Thymus (tissue), 11 donors: ENCODE data around the gene ECSIT. TPM values are rescaled to one million over a fixed set of nuclear protein-coding genes. Genes with fewer than 3 reads are reported as not detected.

Experiments used
- DNase-seq, 9 donors: peaks; one replicate each; pipeline ENCODE4 v3.0.0-alpha.2; 2013; ENCODE audit warnings: low spot score in 9 of 9, low read depth in 6 of 9, missing footprints in 1 of 9
- H3K27ac ChIP-seq, 2 donors: one replicate each; pipeline ENCODE4 v1.5.1; 2013; ENCODE audit warnings: control low read depth in 1 of 2, low read depth in 1 of 2, low read length in 1 of 2, mild to moderate bottlenecking in 1 of 2, moderate library complexity in 1 of 2
- H3K27me3 ChIP-seq, 2 donors: one replicate each; pipeline ENCODE4 v1.5.1; 2013; ENCODE audit warnings: low read length in 1 of 2; ENCODE audit not compliant: control insufficient read depth in 2 of 2, insufficient read depth in 1 of 2
- H3K36me3 ChIP-seq, 2 donors: one replicate each; pipeline ENCODE4 v1.5.1; 2013; ENCODE audit warnings: low read length in 1 of 2, mild to moderate bottlenecking in 1 of 2, moderate library complexity in 1 of 2; ENCODE audit not compliant: control insufficient read depth in 2 of 2, insufficient read depth in 2 of 2
- H3K4me1 ChIP-seq, 2 donors: one replicate each; pipeline ENCODE4 v1.5.1; 2013; ENCODE audit warnings: low read length in 2 of 2; ENCODE audit not compliant: control insufficient read depth in 2 of 2, insufficient read depth in 2 of 2
- H3K4me3 ChIP-seq, 2 donors: one replicate each; pipeline ENCODE4 v1.5.1; 2013; ENCODE audit warnings: low read length in 2 of 2, control low read depth in 1 of 2, mild to moderate bottlenecking in 1 of 2
- H3K9me3 ChIP-seq, 2 donors: one replicate each; pipeline ENCODE4 v1.5.1; 2013; ENCODE audit warnings: low read length in 1 of 2, mild to moderate bottlenecking in 1 of 2; ENCODE audit not compliant: control insufficient read depth in 2 of 2, insufficient read depth in 1 of 2
- WGBS: extraction: QIAGEN DNeasy Blood & Tissue Kit; methylation state at CpG from one replicate; pipeline ENCODE4 v1.1.7; 2013; 5-methylcytosine and 5-hydroxymethylcytosine counted together
- polyA plus RNA-seq: library from polyadenylated mRNA; stranded (reverse); fragments of 200-250 nt; gene quantifications from one replicate; pipeline ENCODE4 v1.2.3, GENCODE V29; 2013
- total RNA-seq: library from RNA; stranded (reverse); fragments of 120-200 nt; gene quantifications from one replicate; pipeline ENCODE4 v1.2.4, GENCODE V29; 2013
- donor health status: healthy.

The ECSIT gene
- total and polyA plus RNA-seq, 2 donors = 26.3 to 31.0 TPM

- WGBS = 91% methylated on average over 6 of the region's 6 CpGs
Measured at GRCh38 chr19:11499220-11499726, 29.7 kb downstream of the ECSIT start.

GRCh38 chr19:11496391-11497163 lies 32.4 kb downstream of the ECSIT start:
- H3K4me3 ChIP-seq = no peak overlapping the region
- H3K9me3 ChIP-seq = no peaks in the 10 kb centered on the region
- WGBS = 85% methylated on average over 17 of the region's 17 CpGs
- peak in 4 of 9 donors; percentile 32 to 58 (median 46) for DNase-seq
- H3K36me3 ChIP-seq = peaks cover 20 to 42% of the 10 kb centered on the region in 2 donors
- H3K27ac ChIP-seq = peak overlapping the region in 1 of 2 donors; percentile 47
- no peaks in the 10 kb centered on the region for H3K27me3 ChIP-seq
- no peaks in the 10 kb centered on the region for H3K4me1 ChIP-seq

More at GRCh38 chr19:11499220-11499726, 29.7 kb downstream of the ECSIT start:
- Histone ChIP-seq H3K9me3 (no peaks in the 10 kb centered on the region), H3K4me1 (peaks cover 0 to under 1% of the 10 kb centered on the region in 2 donors), H3K4me3 (no peak overlapping the region), H3K27ac (no peak overlapping the region), H3K36me3 (peaks cover 15 to 35% of the 10 kb centered on the region in 2 donors), H3K27me3 (no peaks in the 10 kb centered on the region)
- no peak for DNase-seq

DNA sequence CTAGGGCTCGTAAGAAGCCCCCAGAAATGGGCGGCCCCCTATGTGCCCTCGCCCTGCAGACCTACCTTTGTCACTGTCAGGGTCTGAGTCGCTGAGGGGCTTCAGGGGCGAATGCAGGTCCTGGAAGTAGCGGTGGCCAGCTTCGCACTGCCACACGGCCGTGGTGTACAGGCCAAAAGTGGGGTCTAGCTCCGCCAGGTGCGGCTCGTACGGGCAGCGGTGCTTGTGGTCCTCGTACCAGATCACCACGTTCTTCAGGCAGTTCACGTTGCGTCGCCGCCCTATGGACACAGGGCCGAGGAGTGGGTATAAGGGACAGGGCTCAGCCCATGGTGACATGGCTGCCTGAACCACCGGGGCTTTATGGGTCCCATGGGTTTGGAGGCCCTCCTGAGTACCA lies 33.0 kb downstream of the ECSIT start:
- 98% methylated on average over 22 of the region's 22 CpGs for WGBS

DNA sequence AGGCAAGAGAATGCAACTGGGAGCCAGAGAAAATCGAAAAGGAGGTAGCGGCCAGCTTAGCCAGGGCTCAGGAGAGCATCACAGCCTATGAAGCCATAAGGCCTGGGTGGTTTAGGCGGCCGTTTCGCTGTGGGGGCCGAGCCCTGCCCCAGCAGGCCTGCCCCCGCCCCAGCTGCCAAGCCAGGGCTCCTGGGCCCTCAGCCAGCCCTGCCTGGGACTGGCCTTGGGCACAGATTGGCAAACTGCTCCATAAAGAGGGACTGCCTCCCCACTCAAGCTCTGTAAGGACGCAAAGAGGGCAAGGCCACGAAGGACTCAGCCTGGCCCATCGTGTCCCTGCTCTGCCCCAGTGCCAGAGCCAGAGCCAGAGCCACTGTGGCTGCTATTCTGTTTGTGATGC lies 33.5 kb downstream of the ECSIT start:
- WGBS = 97% methylated on average over 10 of the region's 10 CpGs
- H3K27me3 ChIP-seq = no peaks in the 10 kb centered on the region
- no peak overlapping the region for H3K4me3 ChIP-seq
- H3K9me3 ChIP-seq = no peaks in the 10 kb centered on the region
- no peak overlapping the region for H3K27ac ChIP-seq
- peaks cover 23 to 48% of the 10 kb centered on the region in 2 donors for H3K36me3 ChIP-seq
- H3K4me1 ChIP-seq = no peaks in the 10 kb centered on the region
- no peak for DNase-seq

More for the DNA sequence above, 33.0 kb downstream of the ECSIT start:
- Histone ChIP-seq H3K36me3 (peaks cover 20 to 47% of the 10 kb centered on the region in 2 donors), H3K27me3 (no peaks in the 10 kb centered on the region), H3K4me3 (no peak overlapping the region), H3K9me3 (no peaks in the 10 kb centered on the region), H3K27ac (no peak overlapping the region), H3K4me1 (no peaks in the 10 kb centered on the region)
- DNase-seq = no peak

DNA sequence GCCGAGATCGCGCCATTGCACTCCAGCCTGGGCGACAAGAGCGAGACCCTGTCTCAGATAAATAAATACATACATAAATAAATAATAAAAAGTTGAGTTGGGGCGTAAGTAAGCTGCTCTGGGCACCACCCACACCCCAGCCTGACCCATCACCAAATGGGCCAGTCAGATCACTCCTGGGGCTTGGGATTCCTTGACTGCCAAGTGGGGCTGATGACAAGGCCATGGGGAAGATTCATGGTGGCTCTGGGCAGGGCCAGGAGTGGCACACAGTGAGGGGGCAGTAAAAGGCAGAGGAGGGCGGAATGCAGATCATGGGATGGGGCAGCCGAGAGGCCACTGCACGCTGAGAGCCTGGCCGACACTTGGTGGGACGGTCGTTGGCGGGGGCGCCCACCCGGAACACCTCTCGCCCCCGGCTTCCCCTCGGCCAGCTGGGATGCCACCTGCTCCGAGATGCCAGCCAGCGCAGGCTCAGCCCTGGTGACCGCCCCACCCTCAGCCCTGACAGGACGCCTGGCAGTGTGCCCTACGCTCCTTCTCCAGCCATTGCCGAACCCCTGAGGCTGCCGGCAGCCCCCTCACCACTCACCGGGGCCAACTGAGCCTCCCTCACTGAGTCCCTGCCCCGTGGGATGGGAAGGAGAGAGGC lies 34.2 kb downstream of the ECSIT start:
- Histone ChIP-seq H3K36me3 (peaks cover 26 to 52% of the 10 kb centered on the region in 2 donors), H3K4me1 (no peaks in the 10 kb centered on the region), H3K27ac (no peak overlapping the region), H3K9me3 (no peaks in the 10 kb centered on the region), H3K27me3 (no peaks in the 10 kb centered on the region), H3K4me3 (no peak overlapping the region)
- no peak for DNase-seq
- 99% methylated on average over 27 of the region's 27 CpGs for WGBS

GRCh38 chr19:11489378-11489777 lies 39.6 kb downstream of the ECSIT start:
- 98% methylated on average over 7 of the region's 7 CpGs for WGBS
- DNase-seq = no peak
- Histone ChIP-seq H3K36me3 (peaks cover 17 to 42% of the 10 kb centered on the region in 2 donors), H3K9me3 (no peaks in the 10 kb centered on the region), H3K4me1 (no peaks in the 10 kb centered on the region), H3K4me3 (no peak overlapping the region), H3K27me3 (no peaks in the 10 kb centered on the region), H3K27ac (no peak overlapping the region)

- Histone ChIP-seq H3K4me3 (no peak overlapping the region), H3K36me3 (peaks cover 12 to 46% of the 10 kb centered on the region in 2 donors), H3K4me1 (peaks cover 3 to 13% of the 10 kb centered on the region in 2 donors), H3K27me3 (peaks cover 9 to 14% of the 10 kb centered on the region in 2 donors), H3K9me3 (peaks cover 0 to 6% of the 10 kb centered on the region in 2 donors), H3K27ac (no peak overlapping the region)
- WGBS = 98% methylated on average over 45 of the region's 45 CpGs
- no peak for DNase-seq
Measured at GRCh38 chr19:11486661-11487503, 42.1 kb downstream of the ECSIT start.

- 98% methylated on average over 13 of the region's 13 CpGs for WGBS
- H3K36me3 ChIP-seq = peaks cover 10 to 35% of the 10 kb centered on the region in 2 donors
- H3K27me3 ChIP-seq = peaks cover 25 to 29% of the 10 kb centered on the region in 2 donors
- H3K9me3 ChIP-seq = peaks cover 1 to 17% of the 10 kb centered on the region in 2 donors
- no peak overlapping the region for H3K27ac ChIP-seq
- H3K4me3 ChIP-seq = no peak overlapping the region
- peaks cover 3 to 23% of the 10 kb centered on the region in 2 donors for H3K4me1 ChIP-seq
- DNase-seq = no peak
Measured at GRCh38 chr19:11485245-11485837, 43.6 kb downstream of the ECSIT start.
